BE2C (cell line): ENCODE measurements around the gene COA3.
"Not testable (repeated sequence)": the region's sequence is repeated elsewhere in the genome, so short reads cannot be mapped to it uniquely, and the experiment has no call there.

ENCODE experiments used
- DNase-seq: peaks from one replicate; pipeline ENCODE4 v3.0.0-alpha.2; 2020
- H3K27me3 ChIP-seq: fragments of 250-450 bp; sonication (Bioruptor Pico); 2 replicates; pipeline ENCODE4 v1.5.1; 2020; ENCODE audit warnings: mild to moderate bottlenecking
- H3K36me3 ChIP-seq: fragments of 250-450 bp; sonication (Bioruptor Pico); 2 replicates; pipeline ENCODE4 v1.5.1; 2020; ENCODE audit warnings: mild to moderate bottlenecking
- H3K4me1 ChIP-seq: fragments of 250-450 bp; sonication (Bioruptor Pico); 2 replicates; pipeline ENCODE4 v1.5.1; 2020
- H3K4me3 ChIP-seq: 2 replicates; pipeline ENCODE4 v1.5.1; 2011; ENCODE audit warnings: low read depth, low read length
- H3K9me3 ChIP-seq: fragments of 250-450 bp; sonication (Bioruptor Pico); 2 replicates; pipeline ENCODE4 v1.5.1; 2020
- CTCF ChIP-seq: IDR thresholded peaks from 2 replicates; pipeline ENCODE4 v1.5.1; 2012; ENCODE audit warnings: mild to moderate bottlenecking, low read depth, low read length

Gene COA3

GRCh38 chr17:42775534-42776098 lies 22.9 kb downstream of the COA3 start:
- H3K9me3 ChIP-seq, result no peaks in the 10 kb centered on the region
- no peak overlapping the region for H3K4me3 ChIP-seq
- DNase-seq, result no peak
- H3K4me1 ChIP-seq, result peaks cover 3% of the 10 kb centered on the region; the same call in 1 of the 2 replicates
- TF ChIP-seq CTCF, result no peak
- peaks cover 23% of the 10 kb centered on the region for H3K36me3 ChIP-seq
- peaks cover 1% of the 10 kb centered on the region for H3K27me3 ChIP-seq

GRCh38 chr17:42774066-42774745 lies 24.3 kb downstream of the COA3 start:
- no peak for DNase-seq
- no peak for TF ChIP-seq CTCF
- Histone ChIP-seq H3K4me3 (peak overlapping the region; percentile 88), H3K27me3 (no peaks in the 10 kb centered on the region), H3K4me1 (peaks cover 3% of the 10 kb centered on the region; the same call in 1 of the 2 replicates), H3K36me3 (peaks cover 18% of the 10 kb centered on the region), H3K9me3 (no peaks in the 10 kb centered on the region)

- Histone ChIP-seq H3K4me1 (peaks cover 3% of the 10 kb centered on the region; the same call in 1 of the 2 replicates), H3K36me3 (peaks cover 18% of the 10 kb centered on the region), H3K9me3 (no peaks in the 10 kb centered on the region), H3K4me3 (peak within 1 kb of the TSS; percentile 88), H3K27me3 (no peaks in the 10 kb centered on the region; the same call in 1 of the 2 replicates)
- peak; percentile 44 for TF ChIP-seq CTCF
- peak; percentile 79 for DNase-seq
Observed at GRCh38 chr17:42773290-42774035, 25.0 kb downstream of the COA3 start, which contains the start of gene VPS25. Gene VPS25 (plus strand): TSS chr17:42773449. CDS start chr17:42773476, 27 bp downstream.

- peaks cover 3% of the 10 kb centered on the region; the same call in 1 of the 2 replicates for H3K4me1 ChIP-seq
- H3K36me3 ChIP-seq, result peaks cover 18% of the 10 kb centered on the region
- no peak for DNase-seq
- peak overlapping the region; percentile 88 for H3K4me3 ChIP-seq
- no peaks in the 10 kb centered on the region for H3K9me3 ChIP-seq
- no peak for TF ChIP-seq CTCF
- H3K27me3 ChIP-seq, result no peaks in the 10 kb centered on the region; the same call in 1 of the 2 replicates
Observed at GRCh38 chr17:42772945-42773289, 25.6 kb downstream of the COA3 start.

- H3K9me3 ChIP-seq, H3K4me1 ChIP-seq, H3K27me3 ChIP-seq, DNase-seq, H3K36me3 ChIP-seq, H3K4me3 ChIP-seq: not testable (repeated sequence)
Observed at GRCh38 chr17:42769964-42770363, 28.5 kb downstream of the COA3 start.

- DNase-seq, H3K27me3 ChIP-seq, H3K4me1 ChIP-seq, H3K9me3 ChIP-seq, H3K4me3 ChIP-seq, H3K36me3 ChIP-seq: not testable (repeated sequence)
Observed at GRCh38 chr17:42768006-42768405, 30.5 kb downstream of the COA3 start.

- H3K27me3 ChIP-seq, result no peaks in the 10 kb centered on the region; the same call in 1 of the 2 replicates
- no peak for TF ChIP-seq CTCF
Observed at GRCh38 chr17:42767512-42767911, 31.0 kb downstream of the COA3 start.

More at GRCh38 chr17:42767512-42767911, 31.0 kb downstream of the COA3 start:
- no peak for DNase-seq
- Histone ChIP-seq H3K4me3 (no peak overlapping the region), H3K4me1 (peaks cover 8% of the 10 kb centered on the region), H3K9me3 (no peaks in the 10 kb centered on the region), H3K36me3 (no peaks in the 10 kb centered on the region)
